T47D (cell line): ENCODE data around the gene ZNF300.

ENCODE experiments used
- DNase-seq, 2 experiments: peaks; one replicate each; pipeline versions ENCODE4 v3.0.0 to v3.0.0-alpha.2; 2011 to 2012; ENCODE audit warnings: low read depth in 1 of 2, low spot score in 1 of 2
- JUND ChIP-seq: IDR thresholded peaks from 2 replicates; pipeline ENCODE4 v1.6.1; 2012; ENCODE audit warnings: low read depth
- in situ Hi-C: cut with HindIII; loops from 2 replicates; pipeline ENCODE4 v1.10.0; 2016; ENCODE audit warnings: low sequenced_read_pairs, low pct_unique_long_range_greater_than_20kb

ZNF300 gene

DNA sequence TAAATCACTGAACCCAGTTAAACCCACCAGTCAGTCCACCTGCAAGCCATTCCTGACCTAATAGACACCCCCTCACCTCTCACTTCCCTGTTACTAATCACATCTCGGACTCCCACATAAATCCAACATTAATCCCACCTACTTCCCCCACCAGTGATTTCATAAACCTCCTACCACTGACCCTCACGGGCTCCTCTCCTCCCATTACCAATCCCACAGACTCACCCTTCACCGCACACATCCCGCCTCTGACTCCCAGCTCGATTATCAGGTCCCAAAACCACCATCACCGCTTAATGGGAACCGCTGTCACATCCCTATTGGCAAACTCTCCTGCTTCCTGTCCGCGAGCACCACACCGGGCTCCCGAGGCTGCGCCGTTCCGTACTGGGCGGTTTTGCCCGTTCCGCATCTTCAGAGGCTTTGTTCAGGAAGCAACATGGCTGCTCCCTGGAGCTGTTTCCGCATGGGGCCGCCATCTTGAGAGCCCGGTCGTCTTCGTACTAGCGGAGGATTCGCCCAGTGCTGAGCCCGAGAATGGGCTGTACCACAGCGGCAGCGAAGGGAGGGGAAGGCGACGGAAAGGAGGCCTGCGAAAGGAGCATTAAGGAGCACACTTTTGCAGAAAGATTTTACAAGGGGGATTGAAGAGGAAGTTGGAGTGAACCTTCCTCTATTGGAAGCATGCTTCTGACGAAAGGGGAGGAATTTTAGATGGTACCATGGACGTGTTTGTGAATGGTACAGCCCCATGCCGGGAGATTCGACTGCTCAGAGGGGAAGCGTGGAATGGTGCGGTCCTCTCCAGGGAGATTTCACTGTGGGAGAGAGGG, at the start of gene ZNF300:
ZNF300 (minus strand) TSS at position 502 of the 833 bp plus-strand sequence. CDS start 1,825 bp downstream, outside the sequence.
- DNase-seq: peak; percentile 75 to 97
- TF ChIP-seq JUND: peak; percentile 64; the same call in 1 of the 2 replicates
- in situ Hi-C loops: no loop called here

DNA sequence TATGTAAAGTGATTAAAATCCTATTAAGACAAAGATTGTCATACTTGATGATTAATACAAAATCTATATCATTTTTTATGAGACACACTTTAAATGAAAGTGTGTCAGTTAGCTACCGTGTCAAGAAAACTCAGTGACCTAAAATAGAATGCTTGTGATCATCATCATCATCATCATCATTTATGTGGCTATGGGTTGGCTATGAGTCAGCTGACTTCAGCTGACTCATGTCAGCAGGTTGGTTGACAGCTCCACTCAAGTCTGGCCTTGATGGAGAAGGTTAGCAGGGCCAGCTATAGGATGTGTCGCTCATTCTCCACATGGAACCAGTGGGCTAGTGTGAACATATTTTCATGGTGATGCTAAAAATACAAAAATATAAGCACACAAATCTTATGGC, 43.8 kb upstream of the ZNF300 start:
- no peak for TF ChIP-seq JUND
- in situ Hi-C loops: no loop called here
- DNase-seq: no peak

DNA sequence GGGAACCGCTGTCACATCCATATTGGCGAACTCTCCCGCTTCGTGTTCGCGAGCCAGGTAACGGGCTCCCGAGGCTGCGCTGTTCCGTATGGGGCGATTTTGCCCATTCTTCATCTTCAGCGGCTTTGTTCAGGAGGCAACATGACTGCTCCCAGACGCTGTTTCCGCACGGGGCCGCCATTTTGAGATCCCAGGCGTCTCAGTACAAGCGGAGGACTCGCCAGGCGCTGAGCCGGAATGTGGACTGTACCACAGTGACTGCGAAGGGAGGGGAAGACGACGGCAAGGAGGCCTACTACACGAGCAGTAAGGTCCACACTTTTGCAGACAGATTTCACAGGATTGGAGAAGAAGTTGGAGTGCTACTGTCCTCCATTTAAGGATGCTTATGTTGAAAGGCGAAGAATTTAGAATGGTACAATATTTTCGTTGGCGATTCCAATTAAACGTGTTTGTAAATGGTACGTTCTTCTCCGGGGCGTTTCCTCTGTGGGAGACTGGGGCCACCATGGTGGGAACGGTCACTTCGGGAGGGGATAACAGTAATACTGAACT, 41.6 kb upstream of the ZNF300 start:
- peak in 1 of 2 experiments; percentile 84 for DNase-seq
- TF ChIP-seq JUND: no peak
- in situ Hi-C loops: no loop called here

DNA sequence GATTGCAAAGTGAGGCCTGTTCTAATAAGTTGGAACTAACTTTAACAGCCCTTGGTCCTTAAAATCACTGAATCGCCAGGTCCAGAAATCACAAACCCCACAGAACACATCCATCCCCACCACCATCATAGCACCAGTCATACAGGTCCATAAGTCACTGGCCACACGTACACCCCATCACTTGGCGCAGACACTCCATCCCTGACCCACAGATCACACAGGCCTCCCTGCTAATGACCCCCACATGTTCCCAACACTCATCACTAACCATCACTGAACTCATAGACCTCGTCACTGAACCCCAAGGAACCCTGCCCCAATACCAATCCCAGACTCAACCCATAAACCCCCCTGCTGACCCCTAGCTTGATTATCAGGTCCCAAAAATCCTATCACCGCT, 41.2 kb upstream of the ZNF300 start:
- in situ Hi-C loops: no loop called here
- no peak for DNase-seq
- TF ChIP-seq JUND: no peak

DNA sequence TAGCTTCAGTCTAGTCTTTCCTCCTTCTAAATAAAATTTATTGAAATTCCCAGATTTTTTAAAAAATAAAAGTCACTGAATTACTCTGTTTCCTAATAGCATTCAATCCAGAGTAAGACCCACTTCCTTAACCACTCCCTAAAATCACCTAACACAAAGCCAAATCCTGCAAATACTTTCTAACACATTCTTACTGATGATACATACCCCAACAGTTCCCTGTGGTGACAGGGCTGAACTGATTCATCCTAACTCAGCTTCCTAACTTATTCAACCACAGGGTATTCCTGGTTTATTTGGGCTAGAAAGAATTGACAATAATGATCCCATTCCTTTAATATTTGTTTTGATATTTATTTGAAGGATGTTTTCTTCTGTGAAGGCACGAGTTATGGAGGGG, 40.7 kb upstream of the ZNF300 start:
- no peak for DNase-seq
- TF ChIP-seq JUND: no peak
- in situ Hi-C loops: no loop called here

DNA sequence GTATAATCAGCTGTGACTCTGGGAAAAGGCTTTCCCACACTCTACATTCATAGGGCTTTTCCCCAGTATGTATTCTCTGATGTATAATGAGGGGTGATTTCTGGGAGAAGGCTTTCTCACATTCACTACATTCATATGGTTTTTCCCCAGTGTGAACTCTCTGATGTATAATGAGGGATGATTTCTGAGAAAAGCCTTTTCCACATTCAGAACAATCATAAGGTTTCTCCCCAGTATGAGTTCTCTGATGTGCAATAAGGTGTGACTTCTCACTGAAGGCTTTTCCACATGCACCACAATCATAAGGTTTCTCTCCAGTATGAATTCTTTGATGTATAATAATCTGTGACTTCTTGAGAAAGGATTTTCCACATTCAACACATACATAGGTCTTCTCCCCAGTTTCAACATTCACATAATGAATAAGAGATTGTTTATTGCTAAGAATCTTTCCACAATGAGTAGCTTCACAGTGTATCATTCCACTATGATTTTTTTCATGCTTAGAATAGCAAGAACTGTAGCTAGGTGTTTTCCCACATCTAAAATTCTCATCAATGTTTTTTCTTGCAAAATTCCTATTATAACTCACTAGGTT, 26.7 kb upstream of the ZNF300 start:
- TF ChIP-seq JUND: no peak
- peak in 1 of 2 experiments; percentile 10 for DNase-seq
- in situ Hi-C loops: no loop called here

DNA sequence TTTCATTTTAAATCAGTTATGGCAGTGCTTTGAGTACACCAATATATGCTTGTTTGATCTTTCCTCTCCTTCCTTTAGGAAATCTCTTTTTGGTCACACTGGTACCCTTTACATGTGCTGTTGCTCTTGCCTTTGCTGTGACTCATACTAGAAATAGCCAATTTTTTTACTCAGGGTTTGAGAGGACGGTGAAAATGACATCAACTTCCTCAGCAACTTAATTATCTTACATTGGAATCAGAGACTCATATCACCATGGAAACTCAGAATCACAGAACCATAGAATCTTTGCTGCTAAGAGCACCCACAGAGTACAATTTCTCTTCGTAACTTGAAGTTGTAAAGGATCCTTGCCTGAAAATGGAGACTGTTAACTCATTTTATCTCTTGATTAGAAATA, 13.8 kb upstream of the ZNF300 start:
- in situ Hi-C loops: no loop called here
- DNase-seq: no peak

DNA sequence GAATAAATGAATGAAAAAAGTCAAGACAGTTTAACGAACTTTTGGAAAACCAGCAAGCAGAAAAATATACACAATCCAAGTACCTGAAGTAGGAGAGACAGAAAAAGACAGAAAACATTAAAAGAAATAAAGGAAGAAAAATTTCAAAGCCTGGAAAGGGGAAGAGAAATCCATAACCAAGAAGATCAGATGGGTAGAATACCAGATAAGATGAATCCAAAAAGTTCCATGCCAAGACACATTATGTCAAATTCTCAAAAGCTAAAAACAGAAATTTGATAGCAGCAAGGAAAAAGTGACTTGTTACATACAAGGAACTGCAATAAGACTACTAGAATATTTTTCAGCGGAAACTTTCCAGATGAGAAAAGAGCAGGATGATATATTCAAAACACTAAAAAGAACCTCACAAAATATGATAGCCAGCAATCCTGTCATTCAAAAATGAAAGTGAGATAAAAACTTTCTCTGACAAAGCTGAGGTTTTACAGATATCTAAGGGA, 7.6 kb upstream of the ZNF300 start:
- DNase-seq: no peak
- in situ Hi-C loops: no loop called here
- no peak for TF ChIP-seq JUND

More for the DNA sequence above, 13.8 kb upstream of the ZNF300 start:
- no peak for TF ChIP-seq JUND

DNA sequence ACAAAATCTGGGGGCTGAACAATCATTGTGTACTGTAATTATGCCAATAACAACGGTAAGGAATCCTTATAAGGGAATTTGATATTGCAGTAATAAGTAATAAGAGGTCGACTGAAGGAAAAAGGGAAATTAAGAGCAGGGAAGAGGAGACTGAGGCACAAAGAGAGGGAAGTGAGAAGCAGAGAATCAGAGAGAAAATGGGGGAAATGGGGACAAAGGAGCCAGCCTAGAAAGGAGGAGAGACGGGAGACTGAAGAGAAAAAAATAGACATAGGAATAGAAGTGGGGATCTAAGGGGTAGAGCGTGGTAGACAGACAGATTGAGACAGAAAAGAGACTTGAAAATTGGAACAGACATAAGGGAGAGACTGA, 518 bp upstream of the ZNF300 start:
- no peak; the same call in 1 of the 2 replicates for TF ChIP-seq JUND
- in situ Hi-C loops: no loop called here
- DNase-seq: no peak

DNA sequence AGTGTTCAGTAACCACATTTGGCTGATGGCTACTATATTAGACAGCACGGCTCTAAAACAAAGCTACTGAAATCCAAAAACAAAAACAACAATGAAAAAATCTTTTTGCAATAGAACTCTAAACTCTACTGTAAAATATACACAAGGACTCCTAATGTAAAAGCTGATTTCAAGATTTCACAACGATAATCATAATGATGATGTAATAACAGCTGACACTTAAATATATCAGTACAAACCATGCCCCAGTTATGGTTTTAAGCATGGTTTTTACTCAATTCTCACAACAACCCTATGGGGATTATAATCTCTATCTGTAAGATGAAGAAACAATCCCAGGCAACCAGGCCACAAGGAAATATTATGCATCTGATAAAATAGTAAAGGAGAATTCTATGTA, 3.3 kb downstream of the ZNF300 start:
- in situ Hi-C loops: no loop called here
- no peak for DNase-seq
- TF ChIP-seq JUND: no peak

DNA sequence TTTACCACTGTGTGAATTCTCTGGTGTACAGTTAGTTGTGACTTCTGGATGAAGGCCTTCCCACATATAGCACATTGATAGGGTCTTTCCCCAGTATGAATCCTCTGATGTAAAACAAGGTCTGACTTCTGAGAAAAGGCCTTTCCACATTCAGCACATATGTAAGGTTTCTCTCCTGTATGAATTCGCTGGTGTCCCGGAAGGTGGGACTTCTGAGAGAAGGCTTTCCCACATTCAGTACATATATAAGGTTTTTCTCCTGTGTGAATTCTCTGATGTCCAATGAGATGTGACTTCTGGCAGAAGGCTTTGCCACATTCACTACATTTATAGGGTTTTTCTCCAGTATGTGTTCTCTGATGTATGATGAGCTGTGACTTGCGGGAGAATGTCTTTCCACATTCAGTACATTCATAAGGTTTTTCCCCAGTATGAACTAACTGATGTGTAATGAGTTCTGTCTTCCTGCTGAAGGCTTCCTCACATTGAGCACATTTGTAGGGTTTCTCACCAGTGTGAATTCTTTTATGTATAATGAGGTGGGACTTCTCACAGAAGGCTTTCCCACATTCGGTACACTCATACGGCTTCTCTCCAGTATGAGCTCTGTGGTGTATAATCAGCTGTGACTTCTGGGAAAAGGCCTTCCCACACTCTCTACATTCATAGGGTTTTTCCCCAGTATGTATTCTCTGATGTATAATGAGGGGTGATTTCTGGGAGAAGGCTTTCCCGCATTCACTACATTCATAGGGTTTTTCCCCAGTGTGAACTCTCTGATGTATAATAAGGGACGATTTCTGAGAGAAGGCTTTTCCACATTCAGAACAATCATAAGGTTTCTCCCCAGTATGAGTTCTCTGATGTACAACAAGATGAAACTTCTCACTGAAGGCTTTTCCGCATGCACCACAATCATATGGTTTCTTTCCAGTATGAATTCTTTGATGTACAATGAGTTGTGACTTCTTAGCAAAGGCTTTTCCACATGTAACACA, 9.1 kb downstream of the ZNF300 start:
- DNase-seq: peak in 1 of 2 experiments; percentile 15
- in situ Hi-C loops: no loop called here
- TF ChIP-seq JUND: no peak

DNA sequence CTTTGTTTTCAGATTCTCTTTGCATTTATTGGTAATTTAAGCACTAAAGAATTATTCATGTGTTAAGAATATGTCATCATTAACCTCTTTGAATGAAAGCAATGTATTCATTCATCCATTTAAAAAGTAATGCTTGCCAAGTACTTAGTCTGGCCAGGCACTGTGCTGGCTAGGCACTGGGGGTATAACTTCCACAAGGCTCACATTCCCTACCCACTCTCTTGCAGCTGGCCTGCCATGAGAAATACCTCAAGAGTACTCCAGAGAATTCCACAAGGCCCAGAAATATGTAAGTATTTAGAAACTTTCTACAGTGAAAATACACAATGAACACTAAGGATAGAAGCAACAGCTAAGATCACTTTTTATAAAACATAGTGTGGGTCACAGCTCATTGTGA, 25.4 kb downstream of the ZNF300 start:
- in situ Hi-C loops: no loop called here

More for the DNA sequence above, 25.4 kb downstream of the ZNF300 start:
- no peak for TF ChIP-seq JUND
- no peak for DNase-seq
